Ishikawa (cell line): ENCODE data around the gene PYGO2.

Experiments used
- CEBPB ChIP-seq: IDR thresholded peaks from 2 replicates; pipeline ENCODE4 v1.6.1; 2012
- CREB1 ChIP-seq: IDR thresholded peaks from 2 replicates; pipeline ENCODE4 v1.6.1; 2012; ENCODE audit warnings: low read depth
- EGR1 ChIP-seq: IDR thresholded peaks from 2 replicates; pipeline ENCODE4 v1.6.1; 2012
- EP300 ChIP-seq: IDR thresholded peaks from 2 replicates; pipeline ENCODE4 v1.6.1; 2012; ENCODE audit warnings: borderline replicate concordance
- FOXM1 ChIP-seq: IDR thresholded peaks from 2 replicates; pipeline ENCODE4 v1.6.1; 2012; ENCODE audit warnings: low read depth, borderline replicate concordance
- MAX ChIP-seq: IDR thresholded peaks from 2 replicates; pipeline ENCODE4 v1.6.1; 2012
- NFIC ChIP-seq: IDR thresholded peaks from 2 replicates; pipeline ENCODE4 v1.6.1; 2012
- RAD21 ChIP-seq: IDR thresholded peaks from 2 replicates; pipeline ENCODE4 v1.6.1; 2012; ENCODE audit warnings: low read depth
- REST ChIP-seq: IDR thresholded peaks from 2 replicates; pipeline ENCODE4 v1.6.1; 2012; ENCODE audit warnings: low read depth, mild to moderate bottlenecking
- TAF1 ChIP-seq: IDR thresholded peaks from 2 replicates; pipeline ENCODE4 v1.6.1; 2012; ENCODE audit warnings: low read depth, mild to moderate bottlenecking
- TCF12 ChIP-seq: IDR thresholded peaks from 2 replicates; pipeline ENCODE4 v1.6.1; 2012; ENCODE audit warnings: low read depth
- TEAD4 ChIP-seq: IDR thresholded peaks from 2 replicates; pipeline ENCODE4 v1.6.1; 2012
- YY1 ChIP-seq: IDR thresholded peaks from 2 replicates; pipeline ENCODE4 v1.6.1; 2012; ENCODE audit warnings: low read depth
- ZBTB7A ChIP-seq: IDR thresholded peaks from 2 replicates; pipeline ENCODE4 v1.6.1; 2012; ENCODE audit warnings: low read depth
- TF ChIP-seq, protein P1 (sequence below): IDR thresholded peaks from 2 replicates; pipeline ENCODE4 v1.6.1; 2012

PYGO2 gene

DNA sequence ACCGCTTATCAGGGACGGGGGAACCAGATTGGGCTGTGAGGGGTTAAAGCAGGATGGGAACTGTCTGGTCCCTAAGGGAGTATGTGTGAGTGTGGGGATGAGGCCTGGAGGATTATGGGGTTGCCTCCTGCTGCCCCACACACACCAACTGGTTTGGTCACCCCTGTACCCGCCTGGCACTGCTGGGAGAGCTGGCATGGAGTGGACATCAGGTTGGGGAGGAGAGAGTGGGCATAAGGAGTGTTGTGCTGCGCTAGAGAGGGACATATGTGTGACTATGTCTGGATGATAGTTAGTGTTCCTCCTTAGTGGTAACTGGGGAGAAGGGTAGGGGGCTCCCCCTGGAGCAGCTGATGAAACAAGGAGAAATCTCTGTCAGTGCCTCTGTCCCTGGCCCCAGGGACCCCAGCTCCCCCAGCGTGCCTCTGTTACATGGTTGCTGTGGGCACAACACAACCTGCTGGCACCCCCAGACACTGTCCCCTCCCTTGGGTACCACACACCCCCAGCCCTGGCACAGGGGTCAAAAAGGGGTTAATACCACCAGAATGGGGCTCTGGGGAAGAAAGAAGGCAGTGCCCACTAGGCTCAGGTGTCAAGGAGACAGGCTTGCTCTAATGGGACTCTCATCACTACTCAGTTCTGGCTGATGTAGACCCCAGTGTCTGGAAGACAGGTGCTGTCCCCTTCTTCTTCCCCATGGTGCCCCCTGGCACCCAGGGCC, 42.9 kb upstream of the PYGO2 start:
- TF ChIP-seq MAX, result no peak
- no peak for TF ChIP-seq FOXM1
- TF ChIP-seq TEAD4, result no peak
- TF ChIP-seq TAF1, result no peak
- TF ChIP-seq TCF12, result no peak
- TF ChIP-seq NFIC, result no peak
- TF ChIP-seq CEBPB, result no peak
- no peak for TF ChIP-seq RAD21
- no peak for TF ChIP-seq EGR1
- TF ChIP-seq EP300, result no peak
- TF ChIP-seq, protein P1, sequence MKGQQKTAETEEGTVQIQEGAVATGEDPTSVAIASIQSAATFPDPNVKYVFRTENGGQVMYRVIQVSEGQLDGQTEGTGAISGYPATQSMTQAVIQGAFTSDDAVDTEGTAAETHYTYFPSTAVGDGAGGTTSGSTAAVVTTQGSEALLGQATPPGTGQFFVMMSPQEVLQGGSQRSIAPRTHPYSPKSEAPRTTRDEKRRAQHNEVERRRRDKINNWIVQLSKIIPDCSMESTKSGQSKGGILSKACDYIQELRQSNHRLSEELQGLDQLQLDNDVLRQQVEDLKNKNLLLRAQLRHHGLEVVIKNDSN, result no peak
- no peak for TF ChIP-seq YY1
- no peak for TF ChIP-seq CREB1
- TF ChIP-seq REST, result no peak
- TF ChIP-seq ZBTB7A, result no peak

GRCh38 chr1:155003766-155004351, 42.3 kb upstream of the PYGO2 start:
- TF ChIP-seq EGR1, result peak; percentile 70
- peak; percentile 57; the same call in 1 of the 2 replicates for TF ChIP-seq MAX
- TF ChIP-seq, protein P1, result peak; percentile 45
- TF ChIP-seq ZBTB7A, result peak; percentile 69
- TF ChIP-seq REST, result no peak
- peak; percentile 15; the same call in 1 of the 2 replicates for TF ChIP-seq TCF12

DNA sequence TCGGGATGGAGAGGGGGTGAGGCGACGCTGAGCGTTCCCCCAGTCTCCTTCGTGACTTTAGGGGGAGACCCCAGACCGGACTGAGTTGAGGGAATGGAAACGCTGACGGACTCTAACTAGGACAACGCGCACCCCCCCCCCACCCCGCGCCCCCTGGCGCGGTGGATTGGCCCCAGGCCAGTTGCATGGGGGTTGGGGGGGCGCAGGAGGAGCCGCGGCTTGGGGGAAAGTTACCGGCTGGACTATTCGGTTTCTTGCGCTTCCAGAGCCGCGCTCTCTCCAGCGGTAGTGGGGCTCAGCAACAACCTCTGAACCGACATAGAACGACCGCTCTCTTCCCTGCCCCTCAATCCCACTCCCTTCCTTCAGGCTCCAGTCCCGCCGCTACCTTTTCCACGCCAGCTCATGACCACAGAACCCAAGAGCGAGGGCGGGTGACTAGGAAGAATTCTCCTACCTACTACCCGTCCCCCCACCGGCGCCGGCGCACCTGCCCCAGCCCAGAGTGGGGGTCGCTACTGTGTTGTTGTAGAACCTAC, 41.7 kb upstream of the PYGO2 start:
- no peak for TF ChIP-seq EGR1
- TF ChIP-seq, protein P1, result no peak
- no peak for TF ChIP-seq REST
- no peak for TF ChIP-seq YY1
- TF ChIP-seq TAF1, result no peak; the same call in 1 of the 2 replicates
- peak; percentile 77 for TF ChIP-seq NFIC
- TF ChIP-seq CEBPB, result no peak
- TF ChIP-seq TCF12, result no peak; the same call in 1 of the 2 replicates
- no peak for TF ChIP-seq TEAD4
- no peak for TF ChIP-seq FOXM1
- no peak for TF ChIP-seq EP300
- TF ChIP-seq ZBTB7A, result 0 out of 2 replicates have a peak, but pooled peaks have one; percentile 1
- TF ChIP-seq CREB1, result no peak
- TF ChIP-seq RAD21, result no peak
- no peak for TF ChIP-seq MAX
